HG02840 (cell line): Measurements from ENCODE around the gene DHRS4L2.
"Not testable (repeated sequence)": the region's sequence is repeated elsewhere in the genome, so short reads cannot be mapped to it uniquely, and the experiment has no call there.

ENCODE experiments used
- ATAC-seq: cut with Tn5 transposase; IDR thresholded peaks from one replicate; pipeline ENCODE4 v1.9.1; 2021; ENCODE audit warnings: mild to moderate bottlenecking, moderate library complexity, moderate number of reproducible peaks; ENCODE audit not compliant: unreplicated experiment, low FRiP score

DHRS4L2 gene

GRCh38 chr14:23988607-23989363 is at the start of gene DHRS4L2:
Gene DHRS4L2 (plus strand): TSS chr14:23988929. CDS start chr14:23988948, 19 bp downstream.
- peak; percentile 78 for ATAC-seq

DNA sequence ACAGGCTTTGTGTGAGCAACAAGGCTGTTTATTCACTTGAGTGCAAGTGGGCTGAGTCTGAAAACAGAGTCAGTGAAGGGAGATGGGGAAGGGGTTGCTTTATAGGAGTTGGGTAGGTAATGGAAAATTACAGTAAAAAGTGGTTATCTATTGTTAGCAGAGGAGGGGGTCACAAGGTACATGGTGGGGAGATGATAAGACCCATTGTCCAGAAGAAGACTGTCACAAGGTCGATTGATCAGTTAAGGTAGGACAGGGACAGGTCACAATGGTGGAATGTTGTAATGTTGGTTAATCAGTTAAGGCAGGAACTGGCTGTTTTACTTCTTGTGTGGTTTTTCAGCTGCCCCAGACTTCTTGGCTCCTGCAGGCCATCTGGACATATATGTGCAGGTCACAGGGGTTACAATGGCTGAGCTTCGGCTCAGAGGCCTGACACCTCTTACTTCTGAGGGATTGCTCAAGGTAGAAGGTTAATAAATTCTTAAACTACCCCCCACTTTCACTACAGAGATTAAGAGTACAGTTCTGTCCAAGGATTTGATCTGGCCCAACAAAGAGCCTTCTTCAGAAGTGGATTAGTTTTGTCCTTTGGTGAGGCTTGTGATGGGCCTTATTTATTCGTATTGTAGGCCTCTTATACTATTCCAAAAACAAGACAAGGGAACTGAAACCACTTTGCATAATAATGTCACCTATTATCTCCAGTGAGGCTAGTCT is 49.0 kb upstream of the DHRS4L2 start:
- no peak for ATAC-seq

- ATAC-seq: no peak
Measured at GRCh38 chr14:23941230-23941629, 47.5 kb upstream of the DHRS4L2 start.

- ATAC-seq: no peak
Measured at GRCh38 chr14:23941669-23942068, 47.1 kb upstream of the DHRS4L2 start.

GRCh38 chr14:23942587-23942986 is 46.1 kb upstream of the DHRS4L2 start:
- no peak for ATAC-seq

DNA sequence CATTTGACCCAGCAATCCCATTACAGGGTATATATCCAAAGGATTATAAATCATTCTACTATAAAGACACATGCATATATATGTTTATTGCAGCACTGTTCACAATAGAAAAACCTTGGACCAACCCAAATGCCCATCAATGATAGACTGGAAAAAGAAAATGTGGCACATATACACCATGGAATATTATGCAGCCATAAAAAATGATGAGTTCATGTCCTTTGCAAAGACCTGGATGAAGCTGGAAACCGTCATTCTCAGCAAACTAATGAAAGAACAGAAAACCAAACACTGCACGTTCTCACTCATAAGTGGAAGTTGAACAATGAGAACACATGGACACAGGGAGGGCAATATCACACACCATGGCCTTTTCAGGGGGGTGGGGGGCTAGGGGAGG is 39.7 kb upstream of the DHRS4L2 start:
- ATAC-seq: not testable (repeated sequence)

GRCh38 chr14:23950411-23951135 is 38.2 kb upstream of the DHRS4L2 start:
- no peak for ATAC-seq

GRCh38 chr14:23951136-23951466 is 37.6 kb upstream of the DHRS4L2 start:
- ATAC-seq: not testable (repeated sequence)

DNA sequence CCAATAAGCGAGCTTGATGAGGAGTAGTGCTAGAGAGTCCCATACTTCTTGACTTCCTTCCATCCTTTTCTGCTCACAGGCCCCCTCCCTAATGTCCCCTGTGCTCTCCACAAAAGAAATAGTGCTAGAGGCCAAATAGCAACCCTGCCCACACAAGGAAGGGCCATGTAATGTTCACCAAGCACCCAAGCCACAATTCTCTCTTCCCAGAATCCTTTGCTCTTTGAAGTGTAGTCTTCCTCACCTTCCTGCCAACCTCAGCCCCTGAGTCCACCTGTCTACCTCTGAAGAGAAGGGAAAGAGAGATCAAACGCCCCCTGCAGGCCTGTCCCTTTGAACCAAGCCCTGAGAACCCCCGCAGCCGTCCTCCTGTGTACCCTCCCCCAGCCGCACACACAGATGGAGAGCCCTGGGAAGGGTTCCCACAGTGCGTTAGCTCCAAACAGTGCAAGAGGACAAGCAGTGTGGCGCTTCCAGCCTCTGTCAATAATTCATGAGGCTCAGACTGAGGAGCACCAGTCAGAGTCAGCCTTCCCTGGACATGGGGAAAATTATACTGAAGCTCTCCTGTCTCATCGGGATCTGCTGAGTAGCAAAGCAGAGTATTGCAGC is 37.0 kb upstream of the DHRS4L2 start:
- ATAC-seq: no peak

DNA sequence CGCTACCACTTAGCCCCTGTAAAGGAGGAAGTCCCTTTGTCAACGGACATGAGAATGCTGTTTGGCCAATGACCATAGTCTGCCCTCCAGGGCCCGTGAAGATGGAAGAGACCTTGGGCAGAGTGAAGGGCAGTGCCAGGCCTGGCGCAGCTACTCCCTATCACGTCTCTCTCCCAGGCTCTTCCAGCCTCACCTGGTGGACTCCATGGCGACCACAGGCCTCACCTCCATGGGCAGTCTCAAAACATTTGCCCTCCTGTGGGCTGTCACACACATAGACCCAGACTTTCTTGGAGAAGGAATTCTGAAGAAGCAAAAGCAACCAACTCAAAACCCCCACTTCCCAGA is 35.6 kb upstream of the DHRS4L2 start:
- not testable (repeated sequence) for ATAC-seq

GRCh38 chr14:23953464-23954278 is 35.1 kb upstream of the DHRS4L2 start, which contains the start of gene DHRS4:
Gene DHRS4 (plus strand): TSS chr14:23953770. CDS start chr14:23953789, 19 bp downstream.
- ATAC-seq: peak; percentile 75

- ATAC-seq: peak; percentile 17
Measured at GRCh38 chr14:23954279-23954614, 34.5 kb upstream of the DHRS4L2 start.

GRCh38 chr14:23954965-23955364 is 33.8 kb upstream of the DHRS4L2 start:
- ATAC-seq: not testable (repeated sequence)

- ATAC-seq: not testable (repeated sequence)
Measured at GRCh38 chr14:23955811-23956210, 32.9 kb upstream of the DHRS4L2 start.

DNA sequence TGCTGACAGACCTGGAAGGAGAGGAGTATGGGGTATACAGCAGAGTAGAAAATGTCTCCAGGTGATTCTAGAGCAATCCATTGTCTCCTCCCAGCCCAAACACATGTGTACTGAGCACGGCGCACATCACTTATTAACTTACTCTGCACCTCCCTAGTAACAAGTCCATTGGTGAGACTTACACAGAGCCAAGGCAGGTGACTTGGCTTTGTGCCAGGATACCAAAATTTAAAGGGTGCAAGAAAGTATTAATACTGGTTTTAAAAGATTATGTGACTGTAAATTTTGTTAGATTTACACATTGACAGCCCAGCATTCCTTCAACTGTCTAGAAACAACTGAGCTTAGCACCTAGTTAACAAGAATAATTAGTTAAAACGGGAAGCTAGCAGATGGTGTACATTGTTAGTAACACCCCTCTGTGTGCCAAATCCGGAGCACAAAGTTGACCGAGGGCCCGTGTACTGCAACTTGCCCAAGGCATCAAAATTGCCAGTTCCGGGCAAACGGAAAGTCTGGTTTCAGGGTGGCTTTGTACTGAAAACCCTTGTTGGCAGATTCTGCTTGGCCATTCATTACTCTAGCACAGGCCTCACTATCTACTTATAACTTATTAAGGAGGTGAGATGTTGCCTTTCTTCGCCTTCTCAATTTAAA is 30.7 kb upstream of the DHRS4L2 start:
- ATAC-seq: not testable (repeated sequence)

- ATAC-seq: not testable (repeated sequence)
Measured at GRCh38 chr14:23960899-23961298, 27.8 kb upstream of the DHRS4L2 start.

DNA sequence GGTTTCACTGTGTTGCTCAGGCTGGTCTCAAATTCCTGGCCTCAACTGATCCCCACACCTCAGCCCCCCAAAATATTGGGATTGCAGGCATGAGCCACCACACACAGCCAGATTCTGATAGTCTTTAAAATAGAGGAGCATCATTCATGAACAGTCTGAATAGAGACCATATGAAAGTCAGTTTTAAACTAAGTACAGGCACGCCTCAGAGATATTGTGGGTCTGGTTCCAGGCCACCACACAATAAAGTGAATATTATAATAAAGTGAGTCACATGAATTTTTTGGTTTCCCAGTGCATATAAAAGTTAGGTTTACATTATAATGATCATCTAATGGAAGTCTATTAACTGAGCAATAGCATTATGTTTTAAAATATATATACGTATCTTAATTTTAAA is 27.0 kb upstream of the DHRS4L2 start:
- not testable (repeated sequence) for ATAC-seq

DNA sequence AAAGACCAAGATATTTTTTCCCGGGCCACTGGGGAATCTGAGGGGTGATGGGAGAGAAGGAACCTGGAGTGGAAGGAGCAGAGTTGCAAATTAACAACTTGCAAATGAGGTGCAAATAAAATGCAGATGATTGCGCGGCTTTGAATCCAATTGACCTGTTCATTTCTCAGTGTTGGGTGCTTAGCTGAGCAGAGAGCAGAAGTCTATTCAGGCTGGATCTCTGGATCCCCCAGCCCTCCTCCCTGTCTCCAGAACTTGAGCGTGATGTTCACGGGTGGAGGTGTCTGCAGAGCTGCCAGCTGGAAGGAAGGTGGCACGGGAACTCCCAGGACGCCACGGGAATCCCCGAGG is 19.6 kb upstream of the DHRS4L2 start:
- ATAC-seq: not testable (repeated sequence)

DNA sequence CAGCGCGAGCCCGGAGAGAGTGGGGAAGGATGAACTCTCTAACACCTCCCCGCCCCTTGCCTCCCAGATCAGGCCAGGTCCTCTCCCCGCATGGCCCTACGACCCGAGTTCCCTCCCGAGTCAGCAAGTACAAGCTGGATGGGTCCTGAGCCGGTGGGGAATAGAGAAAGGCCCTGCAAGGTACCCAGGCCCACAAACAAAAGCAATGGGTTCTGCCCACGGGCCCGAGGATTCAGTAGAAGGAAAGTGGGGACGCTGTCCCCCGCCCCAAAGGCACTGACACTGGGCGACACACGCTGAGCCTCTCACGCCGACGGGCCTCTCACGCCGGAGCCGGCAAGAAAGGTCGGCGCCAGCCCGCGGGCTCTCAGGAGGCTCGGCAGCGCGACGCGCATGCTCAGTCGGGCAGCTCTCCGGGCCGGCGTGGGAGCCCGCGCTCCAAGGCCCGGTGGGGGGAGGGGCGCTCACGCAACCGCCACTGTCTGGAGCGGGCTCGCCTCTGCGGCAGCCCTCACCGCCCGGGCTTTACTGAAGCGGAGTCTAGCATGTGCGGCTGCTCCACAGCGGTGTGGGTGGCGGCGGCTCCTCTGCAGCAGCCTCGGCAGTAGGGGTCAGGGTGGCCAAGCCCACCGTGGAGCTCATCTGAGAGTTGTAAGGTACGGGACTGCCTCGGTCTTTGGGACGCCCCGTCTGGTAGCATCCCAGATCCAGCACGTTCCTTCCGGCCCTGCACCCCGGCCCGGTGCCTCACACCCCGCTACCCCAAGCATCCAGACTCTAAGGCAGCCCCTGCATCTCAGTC is 19.0 kb upstream of the DHRS4L2 start:
- peak; percentile 62 for ATAC-seq
